ENCODE measurements around the gene ARSA. TPM values are rescaled to one million over a fixed set of nuclear protein-coding genes. Genes with fewer than 3 reads are reported as not detected.

Gene ARSA
- polyA plus RNA-seq, 1 donor (not counting 4 experiments of a cell fraction or from before 2014, with no cell fraction given): 12.1 TPM

- H3K4me3 ChIP-seq (ENCODE audit: control insufficient read depth in 2 of 3, extremely low read depth in 1 of 3, insufficient read depth in 2 of 3, low read depth in 1 of 3, low read length in 3 of 3): peak overlapping the region; percentile 79 to 86 (median 79)
- DNase-seq (ENCODE audit: low read depth, low spot score) (no peak), FAIRE-seq (no peak)
- no peak overlapping the region for H2AFZ ChIP-seq (ENCODE audit: control insufficient read depth, low read length)
- dilution Hi-C loops (cut with MboI; ENCODE audit: extremely low pct_ligation_motif_present, low sequenced_read_pairs): no loop called here
- H3K36me3 ChIP-seq (ENCODE audit: control insufficient read depth in 2 of 2, extremely low read depth in 1 of 2, insufficient read depth in 2 of 2, low read length in 2 of 2): peaks cover 2 to 11% of the 10 kb centered on the region in 2 experiments
- no peak for TF ChIP-seq CTCF (optimal IDR thresholded peaks at IDR 0.05 in 1 of 3, IDR thresholded peaks at IDR 0.05 in 1 of 3, conservative IDR thresholded peaks at IDR 0.05 in 1 of 3; ENCODE audit: extremely low read depth in 1 of 3, insufficient read depth in 2 of 3, low read length in 3 of 3)
- no peaks in the 10 kb centered on the region for H4K20me1 ChIP-seq (ENCODE audit: control insufficient read depth, extremely low read depth, insufficient read depth, low read length)
- peaks cover 12% of the 10 kb centered on the region for H3K4me1 ChIP-seq (ENCODE audit: control insufficient read depth, extremely low read depth, insufficient read depth, low read length)
- H3K27ac ChIP-seq (ENCODE audit: control insufficient read depth, insufficient read depth, low read length): peak overlapping the region; percentile 84
- H3K9me3 ChIP-seq (ENCODE audit: control insufficient read depth, low read depth, low read length): no peaks in the 10 kb centered on the region
- peak overlapping the region; percentile 80 for H3K4me2 ChIP-seq (ENCODE audit: control insufficient read depth, extremely low read depth, insufficient read depth, low read depth, low read length)
- no peaks in the 10 kb centered on the region for H3K9me1 ChIP-seq (ENCODE audit: control insufficient read depth, extremely low read depth, insufficient read depth, low read length)
- no peaks in the 10 kb centered on the region for H3K27me3 ChIP-seq (ENCODE audit: control insufficient read depth, extremely low read depth, insufficient read depth, low read length)
- H3K79me2 ChIP-seq (ENCODE audit: control insufficient read depth, insufficient read depth, low read length): peaks cover 15% of the 10 kb centered on the region
- peak overlapping the region; percentile 95 for H3K9ac ChIP-seq (ENCODE audit: control insufficient read depth, extremely low read depth, insufficient read depth, low read length)
Observed at GRCh38 chr22:50581031-50581949, 46.7 kb downstream of the ARSA start.

GRCh38 chr22:50579752-50580151, 48.2 kb downstream of the ARSA start:
- Histone ChIP-seq H3K9me1 (ENCODE audit: control insufficient read depth, extremely low read depth, insufficient read depth, low read length) (no peaks in the 10 kb centered on the region), H3K27ac (ENCODE audit: control insufficient read depth, insufficient read depth, low read length) (no peak overlapping the region), H3K27me3 (ENCODE audit: control insufficient read depth, extremely low read depth, insufficient read depth, low read length) (no peaks in the 10 kb centered on the region), H3K9ac (ENCODE audit: control insufficient read depth, extremely low read depth, insufficient read depth, low read length) (no peak overlapping the region), H3K4me1 (ENCODE audit: control insufficient read depth, extremely low read depth, insufficient read depth, low read length) (peaks cover 12% of the 10 kb centered on the region), H3K79me2 (ENCODE audit: control insufficient read depth, insufficient read depth, low read length) (peaks cover 15% of the 10 kb centered on the region), H3K4me3 (ENCODE audit: control insufficient read depth in 2 of 3, extremely low read depth in 1 of 3, insufficient read depth in 2 of 3, low read depth in 1 of 3, low read length in 3 of 3) (no peak overlapping the region), H3K4me2 (ENCODE audit: control insufficient read depth, extremely low read depth, insufficient read depth, low read depth, low read length) (no peak overlapping the region), H2AFZ (ENCODE audit: control insufficient read depth, low read length) (no peak overlapping the region), H3K9me3 (ENCODE audit: control insufficient read depth, low read depth, low read length) (no peaks in the 10 kb centered on the region), H4K20me1 (ENCODE audit: control insufficient read depth, extremely low read depth, insufficient read depth, low read length) (no peaks in the 10 kb centered on the region), H3K36me3 (ENCODE audit: control insufficient read depth in 2 of 2, extremely low read depth in 1 of 2, insufficient read depth in 2 of 2, low read length in 2 of 2) (peaks cover 5 to 11% of the 10 kb centered on the region in 2 experiments)
- dilution Hi-C loops (cut with MboI; ENCODE audit: extremely low pct_ligation_motif_present, low sequenced_read_pairs): no loop called here
- FAIRE-seq: no peak
- TF ChIP-seq EZH2 (IDR thresholded peaks at IDR 0.05; ENCODE audit: low read length) (no peak), CTCF (optimal IDR thresholded peaks at IDR 0.05 in 1 of 3, IDR thresholded peaks at IDR 0.05 in 1 of 3, conservative IDR thresholded peaks at IDR 0.05 in 1 of 3; ENCODE audit: extremely low read depth in 1 of 3, insufficient read depth in 2 of 3, low read length in 3 of 3) (no peak)
- DNase-seq (ENCODE audit: low read depth, low spot score): no peak

Data from keratinocyte (primary cell).